HCT116 (cell line): ENCODE data around the gene ITGB6. TPM values are rescaled to one million over a fixed set of nuclear protein-coding genes. Genes with fewer than 3 reads are reported as not detected.

ENCODE experiments used
- ATAC-seq: fragments of 200-7000 bp; cut with Tn5 transposase; 2 replicates; pipeline ENCODE4 v1.9.1; 2020; ENCODE audit warnings: mild to moderate bottlenecking, moderate library complexity
- BruUV-seq: library from RNA; stranded (reverse); fragments of 400-500 nt; replicated peaks from 2 replicates; lab custom pipeline; 2021; lab: Mats Ljungman, UMichigan
- CTCF ChIA-PET: fragments of 300-600 bp; sonication (Branson Sonifier 250); formaldehyde crosslinking; loops from one replicate; lab custom pipeline; 2021; ENCODE audit warnings: antibody characterized with exemption; lab: Charles Lee
- POLR2A ChIA-PET: fragments of 300-600, 350-600 bp; sonication (Branson Sonifier 250); formaldehyde crosslinking; loops from one replicate; lab custom pipeline; 2021; ENCODE audit warnings: antibody characterized with exemption; lab: Charles Lee
- RAD21 ChIA-PET, 2 experiments: fragments of 300-600 bp; sonication (Branson Sonifier 250); formaldehyde crosslinking; loops; one replicate each; lab custom pipeline; 2023; ENCODE audit warnings: low total read pairs in 2 of 2; ENCODE audit not compliant: uncharacterized antibody in 2 of 2, unreplicated experiment in 2 of 2, low non-redundant PET in 1 of 2; lab: Charles Lee
- DNase-seq: peaks from one replicate; pipeline ENCODE4 v3.0.0-alpha.2; 2010; ENCODE audit warnings: low read depth, low spot score
- H2AFZ ChIP-seq: fragments of 200-600 bp; shearing (Covaris generic), sonication (generic); 2 replicates; pipeline ENCODE4 v1.6.1; 2017; ENCODE audit warnings: low read depth, mixed run types, mixed read lengths, antibody characterized with exemption, low read length; ENCODE audit not compliant: poor library complexity, severe bottlenecking
- H3K27ac ChIP-seq: 2 replicates; pipeline ENCODE4 v1.5.1; 2012; ENCODE audit warnings: low read depth, low read length
- H3K27me3 ChIP-seq: fragments of 200-600 bp; sonication (generic); 2 replicates; pipeline ENCODE4 v1.6.1; 2016; ENCODE audit warnings: mixed run types, low read length, mixed read lengths; ENCODE audit not compliant: insufficient read depth
- H3K36me3 ChIP-seq, 2 experiments: fragments of 200-500 bp in 1 of 2; fragments of 200-600 bp in 1 of 2; sonication (Bioruptor generic) in 1 of 2; sonication (generic) in 1 of 2; 2 replicates each; pipeline versions ENCODE4 v1.5.1 to v1.6.1; 2014 to 2016; ENCODE audit warnings: low read length in 2 of 2, inconsistent platforms in 1 of 2, mixed read lengths in 1 of 2, mixed run types in 1 of 2; ENCODE audit not compliant: insufficient read depth in 2 of 2, control insufficient read depth in 1 of 2
- H3K4me1 ChIP-seq, 2 experiments: fragments of 200-600 bp in 1 of 2; sonication (generic) in 1 of 2; 2 replicates each; pipeline versions ENCODE4 v1.5.1 to v1.6.1; 2012 to 2017; ENCODE audit warnings: low read length in 2 of 2, inconsistent platforms in 1 of 2, mild to moderate bottlenecking in 1 of 2, mixed read lengths in 1 of 2, mixed run types in 1 of 2, moderate library complexity in 1 of 2; ENCODE audit not compliant: insufficient read depth in 2 of 2, control insufficient read depth in 1 of 2
- H3K4me2 ChIP-seq: fragments of 200-600 bp; sonication (generic); 2 replicates; pipeline ENCODE4 v1.6.1; 2017; ENCODE audit warnings: mixed run types, low read length, mixed read lengths
- H3K4me3 ChIP-seq, 2 experiments: fragments of 200-600 bp in 1 of 2; sonication (generic) in 1 of 2; replicated peaks in 1 of 2; 2 replicates each; pipeline ENCODE4 v1.5.1; 2011 to 2016; ENCODE audit warnings: low read length in 2 of 2, control low read depth in 1 of 2, low read depth in 1 of 2, mild to moderate bottlenecking in 1 of 2, mixed read lengths in 1 of 2, mixed run types in 1 of 2
- H3K79me2 ChIP-seq: fragments of 200-600 bp; sonication (generic); 2 replicates; pipeline ENCODE4 v1.6.1; 2017; ENCODE audit warnings: mild to moderate bottlenecking, mixed run types, low read length, moderate library complexity, mixed read lengths; ENCODE audit not compliant: insufficient read depth
- H3K9ac ChIP-seq: fragments of 200-600 bp; sonication (generic); 2 replicates; pipeline ENCODE4 v1.6.1; 2016; ENCODE audit warnings: low read length, mixed read lengths
- H3K9me2 ChIP-seq: fragments of 200-600 bp; sonication (generic), shearing (Covaris generic); 2 replicates; pipeline ENCODE4 v1.6.1; 2017; ENCODE audit warnings: mixed run types, mild to moderate bottlenecking, moderate library complexity; ENCODE audit not compliant: insufficient read depth
- H3K9me3 ChIP-seq, 2 experiments: fragments of 200-500 bp in 1 of 2; fragments of 200-600 bp in 1 of 2; sonication (Bioruptor generic) in 1 of 2; sonication (generic) in 1 of 2; 2 replicates each; pipeline ENCODE4 v1.6.1; 2014 to 2017; ENCODE audit warnings: low read length in 2 of 2, mixed read lengths in 2 of 2, inconsistent platforms in 1 of 2, low read depth in 1 of 2, mild to moderate bottlenecking in 1 of 2, mixed run types in 1 of 2, moderate library complexity in 1 of 2; ENCODE audit not compliant: control insufficient read depth in 1 of 2, insufficient read depth in 1 of 2
- H4K20me1 ChIP-seq: fragments of 200-600 bp; sonication (generic), shearing (Covaris generic); 2 replicates; pipeline ENCODE4 v1.6.1; 2017; ENCODE audit warnings: mixed run types, mild to moderate bottlenecking, moderate library complexity; ENCODE audit not compliant: insufficient read depth
- ATF3 ChIP-seq: IDR thresholded peaks from 2 replicates; pipeline ENCODE4 v1.6.1; 2012
- CEBPB ChIP-seq: IDR thresholded peaks from 2 replicates; pipeline ENCODE4 v1.6.1; 2012; ENCODE audit warnings: low read depth
- ELF1 ChIP-seq: IDR thresholded peaks from 2 replicates; pipeline ENCODE4 v1.6.1; 2012; ENCODE audit warnings: low read depth, borderline replicate concordance
- EZH2 ChIP-seq: fragments of 200-600 bp; sonication (generic); IDR thresholded peaks from 2 replicates; pipeline ENCODE4 v1.6.1; 2017; ENCODE audit warnings: antibody characterized with exemption, mixed run types
- EZH2phosphoT487 ChIP-seq: fragments of 200-600 bp; IDR thresholded peaks from 2 replicates; pipeline ENCODE4 v1.6.1; 2018; ENCODE audit warnings: antibody characterized with exemption, borderline replicate concordance
- FOSL1 ChIP-seq: IDR thresholded peaks from 2 replicates; pipeline ENCODE4 v1.6.1; 2012; ENCODE audit warnings: low read depth
- POLR2AphosphoS5 ChIP-seq: IDR thresholded peaks from 2 replicates; pipeline ENCODE4 v1.6.1; 2011; ENCODE audit warnings: mild to moderate bottlenecking, low read depth, low read length, moderate library complexity
- REST ChIP-seq: IDR thresholded peaks from 2 replicates; pipeline ENCODE4 v1.6.1; 2012; ENCODE audit warnings: low read depth
- SP1 ChIP-seq: IDR thresholded peaks from 2 replicates; pipeline ENCODE4 v1.6.1; 2012; ENCODE audit warnings: low read depth
- SRF ChIP-seq: IDR thresholded peaks from 2 replicates; pipeline ENCODE4 v1.6.1; 2012; ENCODE audit warnings: low read depth
- ZBTB33 ChIP-seq: IDR thresholded peaks from 2 replicates; pipeline ENCODE4 v1.6.1; 2011; ENCODE audit warnings: mild to moderate bottlenecking, low read length, moderate library complexity; ENCODE audit not compliant: insufficient replicate concordance; ENCODE audit errors: extremely low read depth
- ZFX ChIP-seq: fragments of 450-650 bp; IDR thresholded peaks from 2 replicates; pipeline ENCODE4 v1.6.1; 2017
- ZNF274 ChIP-seq: fragments of 200-500 bp; sonication (Bioruptor generic); IDR thresholded peaks from 2 replicates; pipeline ENCODE4 v1.6.1; 2014; ENCODE audit warnings: mild to moderate bottlenecking, low read depth, low read length, inconsistent platforms
- intact Hi-C: fragments of 100-400 bp; cut with micrococcal nuclease; formaldehyde crosslinking; loops from 2 replicates; pipeline ENCODE4 v1.10.0; 2022
- total RNA-seq: library from RNA; stranded (reverse); gene quantifications from one replicate; pipeline ENCODE4 v1.2.1, GENCODE V29; 2021; ENCODE audit not compliant: unreplicated experiment

ITGB6 gene
- total RNA-seq, 1 experiment from 2014 or later: 0.12 TPM

GRCh38 chr2:160210599-160211138, 10.6 kb upstream of the ITGB6 start (continued):
- TF ChIP-seq ZBTB33 (no peak), CEBPB (peak; percentile 32; the same call in 1 of the 2 replicates), ELF1 (no peak), REST (no peak), POLR2AphosphoS5 (no peak), EZH2phosphoT487 (no peak), FOSL1 (no peak), ZFX (no peak), EZH2 (no peak)

GRCh38 chr2:160209516-160209856, 9.4 kb upstream of the ITGB6 start:
- Histone ChIP-seq H3K4me2 (no peak overlapping the region), H3K9me3 (no peaks in the 10 kb centered on the region), H3K4me3 (no peak overlapping the region), H3K27me3 (no peaks in the 10 kb centered on the region), H4K20me1 (no peaks in the 10 kb centered on the region), H3K9ac (no peak overlapping the region), H3K36me3 (no peaks in the 10 kb centered on the region), H3K27ac (no peak overlapping the region), H2AFZ (peak overlapping the region; percentile 79), H3K4me1 (peaks cover 47 to 71% of the 10 kb centered on the region in 2 experiments), H3K9me2 (no peaks in the 10 kb centered on the region), H3K79me2 (no peaks in the 10 kb centered on the region)
- TF ChIP-seq ATF3: no peak
- no peak for TF ChIP-seq FOSL1
- no peak for TF ChIP-seq SP1
- no peak for TF ChIP-seq ZNF274
- TF ChIP-seq SRF: no peak
- no peak for TF ChIP-seq REST
- DNase-seq (no peak), ATAC-seq (no peak)
- BruUV-seq: no TSS peak
- ChIA-PET POLR2A (no interaction called here), RAD21 (no interaction called here), CTCF (interaction anchor here (1.1 to 4.4 kb wide), 2 partner anchors 17 to 100 kb away, joined by 3 to 30 read pairs; no protein-coding TSS in a partner anchor)
- intact Hi-C loops: no loop called here
